COLO668 (cell line): Measurements from ENCODE around the gene TUBB1.
"Not testable (repeated sequence)": the region's sequence is repeated elsewhere in the genome, so short reads cannot be mapped to it uniquely, and the experiment has no call there.

Source experiments
- DNase-seq: peaks from one replicate; lab custom pipeline; 2025; ENCODE audit not compliant: unreplicated experiment; lab: John Stamatoyannopoulos, UW

Gene TUBB1

GRCh38 chr20:59019217-59019616 lies at the start of gene TUBB1:
Gene TUBB1 (plus strand): TSS chr20:59019429. CDS start chr20:59019523, 94 bp downstream.
- no peak for DNase-seq

DNA sequence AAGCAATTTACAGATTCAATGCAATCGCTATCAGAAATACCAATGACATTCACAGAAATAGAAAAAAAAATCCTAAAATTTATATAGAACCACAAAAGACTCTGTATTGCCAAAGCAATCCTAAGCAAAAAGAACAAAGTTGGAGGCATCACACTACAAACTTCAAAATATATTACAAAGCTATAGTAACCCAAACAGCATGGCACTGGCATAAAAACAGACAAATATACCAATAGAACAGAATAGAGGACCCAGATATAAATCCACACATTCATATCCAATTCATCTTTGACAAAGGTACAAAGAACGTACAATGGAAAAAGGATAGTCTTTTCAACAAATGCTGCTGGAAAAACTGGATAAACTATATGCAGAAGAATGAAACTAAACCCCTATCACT lies 49.8 kb upstream of the TUBB1 start:
- DNase-seq: no peak

DNA sequence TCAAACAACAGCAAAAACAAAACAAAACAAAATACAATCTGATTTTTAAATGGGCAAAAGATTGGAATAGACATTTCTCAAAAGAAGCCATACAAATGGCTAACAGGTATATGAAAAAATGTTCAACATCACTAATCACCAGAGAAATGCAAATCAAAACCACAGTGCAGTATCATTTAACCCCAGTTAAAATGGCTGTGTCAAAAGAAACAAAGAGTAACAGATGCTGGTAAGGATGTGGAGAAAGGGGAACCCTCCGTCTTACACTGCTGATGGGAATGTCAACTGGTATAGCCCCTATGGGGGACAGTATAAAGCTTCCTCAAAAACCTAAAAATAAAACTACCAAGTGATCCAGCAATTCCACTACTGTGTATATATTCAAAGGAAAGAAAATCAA lies 49.1 kb upstream of the TUBB1 start:
- no peak for DNase-seq

GRCh38 chr20:58971429-58971828 lies 47.8 kb upstream of the TUBB1 start:
- no peak for DNase-seq

DNA sequence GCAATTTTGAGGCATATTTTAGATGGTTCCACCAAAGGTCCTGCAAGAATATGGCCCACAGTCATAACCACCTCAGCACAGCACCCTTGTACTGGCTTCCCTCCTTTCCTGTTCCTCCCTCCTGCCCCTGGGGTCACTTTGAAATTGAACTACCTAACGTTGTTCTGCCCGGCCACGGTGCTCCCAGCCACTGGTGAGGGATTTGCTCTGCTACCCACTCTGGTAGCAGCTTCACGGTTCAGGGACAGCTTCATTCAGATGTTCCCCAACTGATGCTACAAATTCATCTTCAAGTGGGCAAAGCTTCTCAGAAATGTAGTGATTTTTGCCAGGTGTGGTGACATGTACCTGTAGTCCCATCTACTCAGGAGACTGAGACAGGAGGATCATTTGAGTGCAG lies 46.0 kb upstream of the TUBB1 start:
- no peak for DNase-seq

DNA sequence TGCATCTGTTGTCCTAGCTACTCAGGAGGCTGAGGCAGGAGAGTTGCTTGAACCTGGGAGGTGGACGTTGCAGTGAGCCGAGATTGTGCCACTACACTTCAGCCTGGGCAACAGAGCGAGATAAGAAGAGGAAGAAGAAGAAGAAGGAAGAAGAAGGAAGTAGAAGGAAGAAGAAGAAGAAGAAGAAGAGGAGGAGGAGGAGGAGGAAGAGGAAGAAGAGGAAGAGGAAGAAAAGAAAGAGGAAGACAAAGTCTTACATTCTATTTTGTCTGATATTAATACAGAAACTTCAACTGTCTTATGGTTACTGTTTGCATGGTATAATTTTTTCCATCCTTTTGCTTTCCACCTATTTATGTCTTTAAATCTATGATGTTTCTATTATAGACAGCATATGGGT lies 45.4 kb upstream of the TUBB1 start:
- no peak for DNase-seq

- DNase-seq: no peak
These were observed 43.9 kb upstream of the TUBB1 start for GRCh38 chr20:58975353-58975752.

DNA sequence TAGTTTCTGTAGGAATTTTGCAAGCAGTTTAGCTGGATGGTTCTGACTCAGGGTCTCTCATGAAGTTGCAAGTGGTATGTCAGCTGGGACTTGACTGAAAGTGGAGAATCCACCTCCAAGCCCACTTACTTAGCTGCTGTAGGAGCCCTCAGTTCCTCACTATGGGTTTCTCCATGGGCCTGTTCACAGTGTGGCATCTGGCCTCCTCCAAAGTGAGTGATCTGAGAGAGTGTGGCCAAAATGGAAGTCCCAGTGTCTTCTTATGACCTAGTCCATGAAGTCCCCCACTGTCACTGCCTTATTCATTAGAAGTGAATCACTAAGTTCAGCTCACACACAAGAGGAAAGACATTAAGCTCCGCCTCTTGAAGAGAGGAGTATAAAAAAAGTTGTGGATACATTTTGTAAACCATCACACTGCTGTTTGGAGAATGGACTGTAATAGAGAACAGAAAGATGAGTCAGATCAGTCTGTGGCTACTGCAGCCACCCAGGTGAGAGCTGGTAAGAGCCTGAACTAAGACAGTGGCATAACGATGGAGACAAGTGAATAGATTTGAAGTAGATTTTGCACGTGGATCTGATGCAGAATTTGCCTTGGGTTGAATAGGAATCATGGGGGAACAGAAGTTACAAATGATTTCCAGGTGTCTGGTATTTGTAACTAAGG lies 43.0 kb upstream of the TUBB1 start:
- DNase-seq: no peak

GRCh38 chr20:58978351-58979190 lies 40.7 kb upstream of the TUBB1 start:
- no peak for DNase-seq

- DNase-seq: peak; percentile 96
These were observed 38.3 kb upstream of the TUBB1 start, which contains the start of gene NELFCD for GRCh38 chr20:58980711-58981627. Gene NELFCD (plus strand): TSS chr20:58981256. CDS start chr20:58981310, 54 bp downstream.

DNA sequence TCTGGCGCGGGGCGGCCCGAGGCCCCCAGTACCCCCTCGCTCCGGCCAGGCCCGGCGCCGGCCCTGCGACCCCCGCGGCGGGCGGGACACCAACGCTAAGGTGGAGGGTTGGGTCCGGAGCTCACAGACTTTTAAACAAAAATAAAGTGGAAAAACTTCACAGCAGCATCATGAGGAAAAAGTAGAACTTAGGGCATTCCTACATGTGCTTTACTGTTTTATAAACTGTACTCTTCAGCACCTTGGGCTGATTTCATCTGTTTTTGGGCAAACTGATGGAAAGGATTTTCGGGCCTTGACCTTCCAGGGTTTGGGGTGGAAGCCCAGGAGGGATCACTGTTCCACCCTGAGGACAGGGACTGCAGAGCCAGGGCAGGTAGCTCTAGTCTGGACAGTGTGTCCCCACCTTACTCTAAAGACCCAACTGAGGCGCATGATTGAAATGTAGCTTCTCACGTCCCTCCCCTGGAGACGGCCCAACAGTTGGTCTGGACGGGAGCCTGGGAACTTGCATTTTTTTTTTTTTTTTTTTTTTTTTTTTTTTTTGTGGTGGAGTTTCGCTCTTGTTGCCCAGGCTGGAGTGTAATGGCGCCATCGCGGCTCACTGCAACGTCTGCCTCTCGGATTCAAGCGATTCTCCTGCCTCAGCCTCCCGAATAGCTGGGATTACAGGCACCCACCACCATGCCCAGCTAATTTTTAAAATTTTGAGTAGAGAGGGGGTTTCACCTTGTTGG lies 37.4 kb upstream of the TUBB1 start:
- DNase-seq: peak; percentile 33

DNA sequence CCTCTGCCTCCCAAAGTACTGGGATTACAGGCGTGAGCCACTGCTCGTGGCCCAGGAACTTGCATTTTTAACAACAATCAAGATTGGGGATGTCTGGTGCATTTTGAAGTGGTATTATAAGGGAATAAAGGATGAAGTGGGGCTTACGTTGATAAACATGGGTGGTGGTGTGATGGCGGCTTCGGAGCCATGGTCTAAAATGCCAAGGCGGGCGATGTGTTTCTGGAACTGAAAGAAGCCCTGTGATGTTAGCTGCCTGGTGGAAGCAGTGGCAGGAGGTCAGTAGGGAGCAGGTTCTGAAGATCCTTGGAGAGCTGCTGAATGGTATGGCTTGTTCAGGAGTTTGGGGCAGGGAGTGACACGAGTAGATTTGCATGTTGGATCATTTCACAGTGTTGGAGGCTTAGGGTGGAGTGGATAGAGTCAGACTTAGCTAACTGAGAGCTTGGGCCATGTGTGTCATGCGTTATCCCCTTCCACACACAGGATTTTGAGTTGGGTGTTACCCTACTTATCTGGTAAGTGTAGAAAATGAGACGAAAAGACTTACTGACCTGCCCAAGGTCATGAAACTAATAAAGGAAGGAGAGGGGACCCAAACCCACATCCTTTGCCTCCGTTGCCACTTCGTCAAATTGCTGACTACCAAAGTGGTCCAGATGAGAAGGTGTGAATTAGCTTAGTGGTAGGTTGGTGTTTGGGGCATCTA lies 36.7 kb upstream of the TUBB1 start:
- no peak for DNase-seq

GRCh38 chr20:58983115-58983468 lies 36.1 kb upstream of the TUBB1 start:
- DNase-seq: not testable (repeated sequence)

DNA sequence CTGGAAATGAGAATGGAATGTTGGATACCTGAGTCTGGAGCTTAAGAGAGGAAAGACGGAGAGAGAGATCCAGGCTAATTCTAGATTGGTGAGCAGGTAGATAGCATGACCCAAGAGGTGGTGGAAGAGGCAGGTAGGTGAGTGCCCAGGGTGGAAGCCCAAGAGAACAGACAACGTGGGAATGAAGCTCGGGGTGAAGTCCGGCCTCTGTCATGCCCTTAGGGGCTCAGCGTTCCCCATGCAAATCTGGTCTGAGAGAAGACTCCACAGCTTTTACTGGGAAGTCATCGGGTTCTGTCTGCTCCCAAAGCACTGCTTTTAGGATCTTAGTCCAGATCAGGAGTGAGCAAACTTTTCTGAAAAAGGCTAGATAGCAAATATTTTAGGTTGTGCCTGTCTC lies 34.5 kb upstream of the TUBB1 start:
- DNase-seq: no peak

GRCh38 chr20:58985656-58986055 lies 33.6 kb upstream of the TUBB1 start:
- DNase-seq: no peak

DNA sequence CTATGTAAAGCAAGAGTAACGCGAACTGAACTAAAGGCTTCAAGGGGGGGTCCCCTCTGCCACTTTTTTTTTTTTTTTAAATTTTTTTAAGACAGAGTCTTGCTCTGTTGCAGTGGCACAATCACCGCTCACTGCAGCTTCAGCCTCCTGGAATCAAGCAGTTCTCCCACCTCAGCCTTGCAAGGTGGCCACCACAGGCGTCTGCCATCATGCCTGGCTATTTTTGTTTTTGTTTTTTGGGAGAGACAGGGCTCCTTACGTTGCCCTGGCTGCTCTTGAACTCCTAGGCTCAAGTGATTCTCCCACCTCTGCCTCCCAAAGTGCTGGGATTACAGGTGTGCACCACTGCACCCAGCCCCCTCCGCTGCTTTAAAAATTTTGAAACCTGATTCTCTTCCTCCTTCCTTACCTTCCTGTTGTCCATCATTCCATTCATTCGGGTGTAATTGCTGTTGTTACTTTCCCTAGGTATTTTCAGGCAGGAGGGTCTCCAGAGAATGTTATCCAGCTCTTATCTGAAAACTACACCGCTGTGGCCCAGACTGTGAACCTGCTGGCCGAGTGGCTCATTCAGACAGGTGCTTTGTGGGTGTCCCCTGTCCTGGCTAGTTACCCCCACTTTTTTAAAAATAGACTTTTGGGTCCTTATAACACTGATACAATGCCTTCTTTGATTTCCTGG lies 32.8 kb upstream of the TUBB1 start:
- no peak for DNase-seq

DNA sequence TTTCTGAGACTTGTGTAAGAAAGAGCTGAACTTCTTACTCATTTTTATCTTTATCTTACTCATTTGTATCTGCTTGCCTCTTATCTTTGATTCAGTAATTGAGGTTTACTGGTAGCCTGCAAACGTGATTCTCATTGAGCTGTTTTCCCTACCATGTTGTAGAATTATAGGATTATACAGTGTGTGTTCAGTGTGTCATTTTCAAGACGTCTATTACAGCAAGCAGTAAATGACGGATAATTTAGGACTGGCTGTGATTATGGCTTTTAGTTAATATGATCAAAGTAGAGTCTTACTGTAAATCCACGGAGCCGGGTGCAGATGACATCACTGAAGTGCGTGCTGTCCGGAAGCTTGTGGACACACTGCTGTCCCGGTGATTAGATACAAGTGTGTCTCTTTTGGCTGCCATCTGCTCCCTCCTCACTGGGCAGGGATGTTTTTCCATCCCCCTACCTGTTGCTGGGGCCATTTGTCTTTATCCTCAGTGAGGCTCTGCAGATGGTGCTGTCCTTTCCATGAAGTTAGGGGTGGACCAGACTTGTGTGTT lies 32.2 kb upstream of the TUBB1 start:
- no peak for DNase-seq

DNA sequence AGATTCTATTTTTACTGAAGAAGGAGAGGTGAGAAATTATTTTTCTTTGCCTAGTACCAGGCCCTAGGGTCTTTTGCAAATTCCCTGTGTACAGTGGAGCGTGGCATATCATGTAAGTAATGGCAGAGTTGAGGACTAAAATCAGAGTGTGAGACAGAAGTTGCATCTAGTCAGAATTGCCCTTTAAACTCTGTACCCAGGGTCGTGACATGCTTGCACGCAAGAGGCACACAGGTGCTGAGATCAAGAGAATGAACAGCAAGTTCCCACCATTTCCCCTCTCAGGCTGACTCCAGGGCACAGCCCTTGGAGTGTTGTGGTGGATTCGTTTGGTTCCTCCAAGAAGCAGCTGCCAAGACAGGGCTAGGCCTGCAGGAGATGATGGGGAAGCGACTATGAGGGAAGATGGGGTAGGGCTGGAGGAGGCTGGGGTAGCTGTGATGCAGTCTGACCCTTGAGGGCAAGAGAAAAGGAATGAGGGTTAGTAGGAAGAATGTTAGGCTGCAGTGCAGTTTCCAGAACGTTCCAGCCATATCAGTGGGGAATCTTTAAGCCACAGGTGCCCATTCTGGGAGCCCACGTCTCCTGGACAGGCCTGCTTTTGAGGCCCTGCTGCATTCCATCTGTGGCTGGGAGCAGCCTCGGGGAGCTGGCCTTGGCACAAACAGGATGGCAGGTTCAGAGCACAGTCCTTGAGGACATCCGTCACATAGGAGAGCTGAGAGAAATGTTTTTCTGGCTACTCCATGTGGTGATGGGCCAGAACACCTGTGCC lies 31.3 kb upstream of the TUBB1 start:
- DNase-seq: no peak

DNA sequence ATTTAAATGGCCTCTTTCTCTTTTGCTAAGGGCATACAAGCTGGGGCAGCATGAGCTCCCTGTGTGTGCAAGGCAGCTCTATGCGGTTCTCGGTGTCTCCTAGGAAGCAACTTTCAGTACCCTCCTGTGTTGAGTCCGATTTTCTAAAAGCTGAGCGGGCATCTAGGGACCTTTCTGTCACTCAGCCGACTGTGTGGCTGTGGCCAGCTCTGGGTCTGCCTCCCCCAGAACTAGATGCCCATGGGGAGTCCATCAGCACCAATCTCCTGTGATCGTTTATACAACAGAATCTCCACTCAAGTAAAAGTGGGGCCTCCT lies 30.7 kb upstream of the TUBB1 start:
- no peak for DNase-seq
